Common myeloid progenitor, CD34-positive (primary cell): ENCODE data around the gene TCN2.
A peak's percentile ranks its signal among the peaks of the same experiment; 100 is the strongest.

Source experiments
- CTCF ChIA-PET: fragments of 350-600 bp; sonication (Branson Sonifier 250); formaldehyde crosslinking; loops from one replicate; lab custom pipeline; 2021; ENCODE audit warnings: antibody characterized with exemption; lab: Charles Lee
- POLR2A ChIA-PET: fragments of 350-600 bp; sonication (Branson Sonifier 250); formaldehyde crosslinking; loops from one replicate; lab custom pipeline; 2021; ENCODE audit warnings: antibody characterized with exemption; lab: Charles Lee
- DNase-seq, 3 donors: peaks; one replicate each; pipeline versions ENCODE4 v3.0.0 to v3.0.0-alpha.2; 2013
- H3K27ac ChIP-seq, 2 experiments: 1 replicate in 1 of 2; 2 replicates in 1 of 2; pipeline ENCODE4 v1.7.0; 2013; ENCODE audit warnings: inconsistent platforms in 2 of 2, low read length in 2 of 2, mild to moderate bottlenecking in 2 of 2, low read depth in 1 of 2, moderate library complexity in 1 of 2; ENCODE audit not compliant: severe bottlenecking in 2 of 2, insufficient read depth in 1 of 2, poor library complexity in 1 of 2
- H3K27me3 ChIP-seq, 5 experiments: replicated peaks in 2 of 5; 1 replicate in 3 of 5; 2 replicates in 2 of 5; pipeline versions ENCODE4 v1.6.1 to v1.7.0; 2013; ENCODE audit warnings: low read length in 4 of 5, mild to moderate bottlenecking in 2 of 5, moderate library complexity in 2 of 5, inconsistent platforms in 1 of 5; ENCODE audit not compliant: insufficient read depth in 5 of 5, control insufficient read depth in 4 of 5
- H3K36me3 ChIP-seq, 4 experiments: 1 replicate in 2 of 4; 2 replicates in 2 of 4; pipeline versions ENCODE4 v1.6.1 to v1.7.0; 2013; ENCODE audit warnings: low read length in 3 of 4, control low read depth in 1 of 4, mild to moderate bottlenecking in 1 of 4; ENCODE audit not compliant: control insufficient read depth in 4 of 4, insufficient read depth in 4 of 4
- H3K4me1 ChIP-seq, 4 experiments: 1 replicate in 3 of 4; 2 replicates in 1 of 4; pipeline versions ENCODE4 v1.6.1 to v1.7.1; 2013; ENCODE audit warnings: low read length in 3 of 4, mild to moderate bottlenecking in 3 of 4, control low read depth in 1 of 4, inconsistent platforms in 1 of 4, moderate library complexity in 1 of 4; ENCODE audit not compliant: control insufficient read depth in 4 of 4, insufficient read depth in 4 of 4; ENCODE audit errors: control extremely low read depth in 1 of 4
- H3K4me3 ChIP-seq, 7 experiments: 1 replicate in 4 of 7; 2 replicates in 3 of 7; pipeline versions ENCODE4 v1.5.1 to v1.7.0; 2013; ENCODE audit warnings: mild to moderate bottlenecking in 7 of 7, low read length in 6 of 7, moderate library complexity in 6 of 7, inconsistent platforms in 2 of 7, low read depth in 2 of 7, control low read depth in 1 of 7; ENCODE audit not compliant: insufficient read depth in 4 of 7, control insufficient read depth in 1 of 7; ENCODE audit errors: extremely low read depth in 1 of 7
- H3K9me3 ChIP-seq, 5 experiments: 1 replicate in 4 of 5; 2 replicates in 1 of 5; pipeline versions ENCODE4 v1.6.1 to v1.7.1; 2013; ENCODE audit warnings: low read length in 4 of 5, mild to moderate bottlenecking in 2 of 5, inconsistent platforms in 1 of 5, low read depth in 1 of 5, moderate library complexity in 1 of 5; ENCODE audit not compliant: control insufficient read depth in 4 of 5, insufficient read depth in 2 of 5; ENCODE audit errors: control extremely low read depth in 1 of 5
- WGBS: methylation state at CpG from one replicate; pipeline ENCODE4 v1.1.5; 2013; ENCODE audit not compliant: insufficient coverage; 5-methylcytosine and 5-hydroxymethylcytosine counted together

The TCN2 gene

GRCh38 chr22:30650508-30651116 lies 43.6 kb downstream of the TCN2 start:
- no peaks in the 10 kb centered on the region for H3K9me3 ChIP-seq
- peaks cover 0 to 4% (median 3%) of the 10 kb centered on the region in 4 experiments for H3K36me3 ChIP-seq
- DNase-seq, result peak in 1 of 3 donors; percentile 23
- ChIA-PET CTCF (interaction anchor here (0.9 to 3.1 kb wide), 5 partner anchors 14 to 112 kb away, joined by 3 to 11 read pairs (median 4); partner anchors contain the start of gene SLC35E4), POLR2A (interaction anchor here (0.5 kb wide), 1 partner anchor 34 kb away, joined by 3 read pairs; no protein-coding TSS in a partner anchor)
- WGBS, result 79% methylated on average over 5 of the region's 5 CpGs
- H3K4me3 ChIP-seq, result no peak overlapping the region
- H3K27ac ChIP-seq, result no peak overlapping the region
- H3K27me3 ChIP-seq, result no peaks in the 10 kb centered on the region
- peaks cover 0 to 8% (median 3%) of the 10 kb centered on the region in 4 experiments for H3K4me1 ChIP-seq

- ChIA-PET CTCF (no interaction called here), POLR2A (interaction anchor here (0.6 kb wide), 1 partner anchor 55 kb away, joined by 3 read pairs; no protein-coding TSS in a partner anchor)
- no peaks in the 10 kb centered on the region for H3K27me3 ChIP-seq
- DNase-seq, result no peak
- peaks cover 0 to 4% (median 3%) of the 10 kb centered on the region in 4 experiments for H3K36me3 ChIP-seq
- no peak overlapping the region for H3K4me3 ChIP-seq
- WGBS, result 86% methylated on average over 1 of the region's 2 CpGs
- peaks cover 0 to 8% (median 3%) of the 10 kb centered on the region in 4 experiments for H3K4me1 ChIP-seq
- H3K9me3 ChIP-seq, result no peaks in the 10 kb centered on the region
- H3K27ac ChIP-seq, result no peak overlapping the region
Observed at GRCh38 chr22:30652852-30653251, 45.9 kb downstream of the TCN2 start.

- no peak for DNase-seq
- H3K27me3 ChIP-seq, result no peaks in the 10 kb centered on the region
- no peak overlapping the region for H3K4me3 ChIP-seq
- WGBS, result 95% methylated on average over 13 of the region's 14 CpGs
- peaks cover 0 to 2% (median 0%) of the 10 kb centered on the region in 4 experiments for H3K4me1 ChIP-seq
- ChIA-PET POLR2A (no interaction called here), CTCF (no interaction called here)
- no peak overlapping the region for H3K27ac ChIP-seq
- H3K9me3 ChIP-seq, result no peaks in the 10 kb centered on the region
- peaks cover 0 to 4% (median 3%) of the 10 kb centered on the region in 4 experiments for H3K36me3 ChIP-seq
Observed at GRCh38 chr22:30654361-30654760, 47.4 kb downstream of the TCN2 start.

- no peaks in the 10 kb centered on the region for H3K9me3 ChIP-seq
- DNase-seq, result no peak
- POLR2A ChIA-PET, result interaction anchor here (0.6 kb wide), 3 partner anchors 25 to 1021 kb away, joined by 3 read pairs; no protein-coding TSS in a partner anchor
- CTCF ChIA-PET, result interaction anchor here (0.6 to 0.8 kb wide), 2 partner anchors 11 to 425 kb away, joined by 3 read pairs; partner anchors contain the start of gene SMTN
- H3K27me3 ChIP-seq, result no peaks in the 10 kb centered on the region
- 100% methylated on average over 2 of the region's 3 CpGs for WGBS
- no peak overlapping the region for H3K4me3 ChIP-seq
- peaks cover 0 to 2% (median 0%) of the 10 kb centered on the region in 4 experiments for H3K4me1 ChIP-seq
- no peak overlapping the region for H3K27ac ChIP-seq
- peaks cover 0 to 9% (median 5%) of the 10 kb centered on the region in 4 experiments for H3K36me3 ChIP-seq
Observed at GRCh38 chr22:30655532-30655931, 48.6 kb downstream of the TCN2 start.

GRCh38 chr22:30662040-30662439 lies 55.1 kb downstream of the TCN2 start:
- H3K36me3 ChIP-seq, result peaks cover 6 to 34% (median 19%) of the 10 kb centered on the region in 4 experiments
- no peaks in the 10 kb centered on the region for H3K9me3 ChIP-seq
- peaks cover 0 to 6% (median 4%) of the 10 kb centered on the region in 4 experiments for H3K4me1 ChIP-seq
- H3K27me3 ChIP-seq, result no peaks in the 10 kb centered on the region
- ChIA-PET POLR2A (interaction anchor here (0.7 kb wide), 1 partner anchor 72 kb away, joined by 4 read pairs; no protein-coding TSS in a partner anchor), CTCF (interaction anchor here (1.9 kb wide), 1 partner anchor 16 kb away, joined by 5 read pairs; no protein-coding TSS in a partner anchor)
- H3K27ac ChIP-seq, result no peak overlapping the region
- no peak for DNase-seq
- H3K4me3 ChIP-seq, result no peak overlapping the region
- 100% methylated on average over 4 of the region's 4 CpGs for WGBS

- ChIA-PET CTCF (interaction anchor here (1.3 to 1.7 kb wide), 2 partner anchors 15 to 90 kb away, joined by 4 to 6 read pairs; no protein-coding TSS in a partner anchor), POLR2A (interaction anchor here (0.7 kb wide), 1 partner anchor 635 kb away, joined by 3 read pairs; no protein-coding TSS in a partner anchor)
- 98% methylated on average over 11 of the region's 13 CpGs for WGBS
- Histone ChIP-seq H3K4me3 (no peak overlapping the region), H3K9me3 (no peaks in the 10 kb centered on the region), H3K27me3 (peaks cover 0 to 9% (median 4%) of the 10 kb centered on the region in 5 experiments), H3K27ac (no peak overlapping the region), H3K36me3 (peaks cover 6 to 32% (median 17%) of the 10 kb centered on the region in 4 experiments), H3K4me1 (peaks cover 2 to 18% (median 14%) of the 10 kb centered on the region in 4 experiments)
- no peak for DNase-seq
Observed at GRCh38 chr22:30664798-30665197, 57.8 kb downstream of the TCN2 start.
